K562 (cell line): ENCODE measurements around the gene GRAMD2B.

Source experiments
- ATF7 ChIP-seq: fragments of 450-650 bp; IDR thresholded peaks from 2 replicates; pipeline ENCODE4 v1.7.1; 2014; ENCODE audit warnings: mild to moderate bottlenecking, moderate library complexity
- BRF1 ChIP-seq: IDR thresholded peaks from 3 replicates; pipeline ENCODE4 v1.6.1; 2011; ENCODE audit warnings: borderline replicate concordance, mild to moderate bottlenecking; ENCODE audit not compliant: insufficient read length; ENCODE audit errors: extremely low read depth
- ELF1 ChIP-seq: fragments of 200-800 bp; sonication (Bioruptor generic); IDR thresholded peaks from 2 replicates; pipeline ENCODE4 v1.6.1; 2016; ENCODE audit warnings: missing genetic modification characterization, missing compliant biosample characterization
- EP300 ChIP-seq: IDR thresholded peaks from 2 replicates; pipeline ENCODE4 v1.6.1; 2012; ENCODE audit warnings: low read length, improper control_type of control experiment
- HDAC6 ChIP-seq: IDR thresholded peaks from 2 replicates; pipeline ENCODE4 v1.6.1; 2012; ENCODE audit warnings: low read depth, mild to moderate bottlenecking, control low read depth, inconsistent platforms, low read length, moderate library complexity
- JUNB ChIP-seq: fragments of 450-650 bp; formaldehyde crosslinking; conservative IDR thresholded peaks from 2 replicates; pipeline ENCODE4 v1.4.0; 2020; ENCODE audit warnings: mild to moderate bottlenecking
- PHB2 ChIP-seq: fragments of 450-650 bp; IDR thresholded peaks from 2 replicates; pipeline ENCODE4 v1.6.1; 2017; ENCODE audit warnings: low read depth
- SAP30 ChIP-seq: fragments of 200-600 bp; sonication (generic); IDR thresholded peaks from 2 replicates; pipeline ENCODE4 v1.6.1; 2012; ENCODE audit warnings: borderline replicate concordance, low read depth, mild to moderate bottlenecking, moderate library complexity, low read length, control low read depth, inconsistent platforms; ENCODE audit not compliant: insufficient read depth, poor library complexity, severe bottlenecking
- TEAD2 ChIP-seq: fragments of 450-650 bp; IDR thresholded peaks from 2 replicates; pipeline ENCODE4 v1.6.1; 2016; ENCODE audit warnings: missing genetic modification characterization, control low read depth, missing compliant biosample characterization
- ZNF274 ChIP-seq: IDR thresholded peaks from 2 replicates; pipeline ENCODE4 v1.6.1; 2011; ENCODE audit warnings: low read depth, mild to moderate bottlenecking, low read length, moderate library complexity, borderline replicate concordance
- TF ChIP-seq, protein P1 (sequence below), 2 experiments: IDR thresholded peaks in 1 of 2; conservative IDR thresholded peaks in 1 of 2; 2 replicates each; pipeline ENCODE4 v1.6.1; 2016; ENCODE audit warnings: low read depth in 2 of 2, mild to moderate bottlenecking in 1 of 2, missing compliant biosample characterization in 1 of 2, missing genetic modification characterization in 1 of 2, moderate library complexity in 1 of 2

DNA sequence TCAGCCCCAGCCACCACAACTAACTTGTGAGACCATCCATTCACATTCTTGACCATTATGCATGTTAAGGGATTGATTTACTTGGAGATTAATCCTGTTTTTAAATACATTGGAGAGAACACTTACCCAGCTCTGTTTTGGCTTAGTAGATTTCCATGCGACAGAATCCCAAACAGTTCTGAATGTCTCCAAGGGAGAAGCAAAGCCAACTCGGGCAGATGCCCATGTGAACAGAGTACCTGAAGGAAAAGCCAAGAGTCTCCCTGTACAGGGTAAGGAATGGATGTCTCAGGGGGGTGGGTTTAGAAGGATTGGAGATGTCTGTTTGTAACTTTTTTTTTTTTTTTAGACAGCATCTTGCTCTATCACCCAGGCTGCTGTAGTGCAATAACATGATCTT lies 61.0 kb downstream of the GRAMD2B start:
- TF ChIP-seq, protein P1, sequence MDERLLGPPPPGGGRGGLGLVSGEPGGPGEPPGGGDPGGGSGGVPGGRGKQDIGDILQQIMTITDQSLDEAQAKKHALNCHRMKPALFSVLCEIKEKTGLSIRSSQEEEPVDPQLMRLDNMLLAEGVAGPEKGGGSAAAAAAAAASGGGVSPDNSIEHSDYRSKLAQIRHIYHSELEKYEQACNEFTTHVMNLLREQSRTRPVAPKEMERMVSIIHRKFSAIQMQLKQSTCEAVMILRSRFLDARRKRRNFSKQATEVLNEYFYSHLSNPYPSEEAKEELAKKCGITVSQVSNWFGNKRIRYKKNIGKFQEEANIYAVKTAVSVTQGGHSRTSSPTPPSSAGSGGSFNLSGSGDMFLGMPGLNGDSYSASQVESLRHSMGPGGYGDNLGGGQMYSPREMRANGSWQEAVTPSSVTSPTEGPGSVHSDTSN (CRISPR knock-in tag; IDR thresholded peaks at IDR 0.05; ENCODE audit: low read depth) = no peak
- TF ChIP-seq, protein P1 (tag; conservative IDR thresholded peaks at IDR 0.05; ENCODE audit: low read depth) = no peak
- TF ChIP-seq ZNF274 (no peak), HDAC6 (no peak), BRF1 (no peak), JUNB (CRISPR knock-in tag) (no peak), EP300 (no peak), TEAD2 (no peak), ATF7 (no peak), PHB2 (no peak), ELF1 (tag) (no peak), SAP30 (no peak)
